IPS-15b (cell line): ENCODE data around the gene GPC3.

Experiments
- H3K27me3 ChIP-seq: one replicate; pipeline ENCODE4 v1.6.1; 2013; ENCODE audit warnings: low read length; ENCODE audit not compliant: control insufficient read depth, insufficient read depth
- H3K36me3 ChIP-seq: one replicate; pipeline ENCODE4 v1.6.1; 2013; ENCODE audit warnings: low read length; ENCODE audit not compliant: control insufficient read depth, insufficient read depth
- H3K4me1 ChIP-seq: one replicate; pipeline ENCODE4 v1.6.1; 2013; ENCODE audit warnings: mild to moderate bottlenecking, low read length; ENCODE audit not compliant: control insufficient read depth, insufficient read depth
- H3K4me3 ChIP-seq: one replicate; pipeline ENCODE4 v1.5.1; 2013; ENCODE audit warnings: low read depth, low read length
- H3K9ac ChIP-seq: one replicate; pipeline ENCODE4 v1.6.1; 2013; ENCODE audit warnings: low read depth, mild to moderate bottlenecking, low read length
- H3K9me3 ChIP-seq: one replicate; pipeline ENCODE4 v1.6.1; 2013; ENCODE audit warnings: mild to moderate bottlenecking, low read length; ENCODE audit not compliant: control insufficient read depth, insufficient read depth

Gene GPC3

DNA sequence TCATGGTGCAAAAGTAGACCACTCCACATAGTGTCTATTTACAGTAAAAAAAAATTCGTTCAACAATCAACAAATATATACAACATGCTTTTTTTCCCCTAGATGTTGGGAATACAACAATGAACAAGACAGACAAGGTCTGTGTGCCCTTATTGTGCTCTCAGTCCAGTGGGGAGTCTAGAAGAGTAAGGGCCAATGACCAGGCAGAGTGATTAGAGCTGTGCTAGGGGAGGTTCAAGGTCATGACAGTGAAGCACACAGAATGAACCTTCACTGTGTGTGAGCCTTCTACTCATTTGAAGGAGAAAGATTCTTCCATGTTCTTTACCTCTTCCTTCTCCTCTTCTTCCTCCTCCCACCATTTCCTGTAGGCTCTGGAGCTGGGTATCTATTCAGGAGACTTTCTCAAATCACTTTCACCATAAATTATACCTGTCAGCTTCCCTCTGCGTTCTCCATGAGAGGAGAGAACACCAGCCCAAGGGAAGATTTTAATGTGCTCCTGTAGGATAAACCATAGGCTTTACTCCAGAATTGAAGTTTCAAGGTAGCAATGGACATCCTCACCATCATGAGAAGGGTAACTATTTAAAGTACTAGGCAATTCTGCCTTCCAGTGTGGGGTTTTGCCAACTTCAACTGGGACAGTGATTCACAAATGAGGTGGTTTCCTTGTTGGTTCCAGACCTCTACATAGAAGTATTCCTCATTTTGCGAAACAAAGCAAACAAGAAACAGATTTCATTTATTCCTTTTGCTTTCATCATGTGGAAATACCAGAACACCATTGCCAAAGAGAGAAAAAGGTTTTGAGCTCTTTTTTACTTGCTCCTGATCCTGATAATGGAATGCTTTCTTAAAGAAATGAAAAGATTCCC, 323.2 kb downstream of the GPC3 start:
- no peak overlapping the region for H3K9ac ChIP-seq
- H3K9me3 ChIP-seq = no peaks in the 10 kb centered on the region
- H3K36me3 ChIP-seq = no peaks in the 10 kb centered on the region
- H3K4me1 ChIP-seq = no peaks in the 10 kb centered on the region
- no peaks in the 10 kb centered on the region for H3K27me3 ChIP-seq
- H3K4me3 ChIP-seq = no peak overlapping the region

DNA sequence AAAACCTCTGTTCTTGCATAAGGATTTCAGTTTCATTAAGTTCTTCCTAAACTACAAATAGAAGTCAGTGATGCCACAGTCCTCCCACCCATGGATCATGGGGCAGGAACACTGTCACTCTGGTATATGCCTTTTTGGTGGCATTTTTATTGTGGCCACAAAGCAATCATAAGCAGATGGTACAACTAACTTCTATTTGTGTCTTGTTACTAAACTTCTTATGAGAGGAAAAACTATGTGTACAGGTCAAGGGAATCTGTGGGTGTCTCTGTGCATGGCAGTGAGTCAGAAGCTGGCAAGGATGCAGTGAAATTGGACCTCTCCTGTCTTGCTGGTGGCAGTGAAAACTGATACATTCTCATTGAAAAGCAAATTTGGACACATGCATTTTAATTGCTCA, 325.1 kb downstream of the GPC3 start:
- Histone ChIP-seq H3K9me3 (no peaks in the 10 kb centered on the region), H3K9ac (no peak overlapping the region), H3K4me1 (no peaks in the 10 kb centered on the region), H3K36me3 (no peaks in the 10 kb centered on the region), H3K27me3 (no peaks in the 10 kb centered on the region), H3K4me3 (no peak overlapping the region)

DNA sequence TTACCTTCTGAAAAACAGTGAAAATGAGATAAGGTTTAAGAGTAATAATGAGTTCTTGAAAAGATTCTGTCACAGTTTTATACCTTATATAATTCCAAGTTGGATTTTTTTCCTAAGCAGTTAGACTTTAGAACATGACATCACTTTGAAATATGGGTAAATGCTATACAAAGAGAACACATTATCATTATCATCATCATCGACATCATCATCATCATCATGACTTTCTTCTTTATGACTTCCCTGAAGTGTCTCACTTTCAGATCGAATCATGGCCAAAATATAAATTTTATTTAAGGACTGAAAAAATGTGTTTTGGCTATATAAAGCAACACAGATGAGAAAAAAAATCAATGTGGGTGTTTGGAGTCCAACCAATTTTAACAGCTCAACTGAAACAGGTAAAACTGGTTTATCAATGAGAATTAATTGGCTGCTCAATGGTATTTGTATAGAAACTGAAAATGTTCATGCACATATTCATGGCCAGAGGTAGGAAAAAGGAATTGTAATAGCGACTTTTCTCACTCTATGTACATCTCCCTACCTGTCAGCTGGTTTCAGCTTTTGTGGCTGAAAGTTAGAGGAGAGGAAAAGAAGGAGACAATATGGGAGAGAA, 327.0 kb downstream of the GPC3 start:
- H3K36me3 ChIP-seq = no peaks in the 10 kb centered on the region

DNA sequence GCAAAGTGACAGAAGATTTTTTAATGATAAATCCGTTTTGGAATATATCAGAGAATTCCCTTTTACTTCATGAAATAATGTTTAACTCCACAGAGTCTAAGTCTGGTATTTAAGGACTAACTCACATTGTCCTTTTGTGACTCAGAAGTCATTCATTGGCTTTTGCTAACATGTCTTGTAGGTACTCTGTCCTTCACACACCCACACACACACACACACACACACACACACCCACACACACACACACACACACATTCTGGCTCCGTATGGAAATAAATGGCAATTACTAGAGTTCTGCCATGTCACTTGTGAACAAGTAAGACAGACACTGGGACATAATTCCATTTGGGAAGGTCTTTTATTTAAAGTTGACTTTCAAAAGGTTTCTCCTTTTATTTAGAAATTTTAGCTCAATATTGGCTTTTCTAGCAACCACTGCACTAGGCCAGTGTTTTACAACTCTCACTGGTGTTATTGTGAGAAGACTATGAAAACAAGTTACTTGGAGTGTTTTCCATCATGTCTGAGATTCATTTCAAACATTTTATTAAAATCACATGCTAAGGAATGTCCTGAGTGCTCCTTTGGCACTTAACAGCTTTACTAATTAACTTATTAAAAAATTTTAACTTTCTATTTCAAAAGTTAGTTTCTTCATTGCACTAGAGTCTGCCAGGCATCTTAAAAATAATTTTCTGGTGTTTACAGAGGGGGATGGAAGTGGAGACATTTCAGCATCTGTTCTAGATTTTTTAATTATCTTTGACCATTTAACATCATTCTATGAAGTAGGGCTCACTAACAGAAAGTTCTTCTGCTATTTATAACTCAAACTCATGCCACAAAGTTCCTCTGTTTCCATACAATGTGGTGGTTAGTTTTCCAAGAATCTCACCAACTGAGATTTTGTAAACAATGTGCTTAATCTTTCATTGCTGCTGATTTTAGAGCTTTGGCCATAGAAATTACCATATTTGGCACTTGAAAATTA, 329.8 kb downstream of the GPC3 start:
- no peak overlapping the region for H3K9ac ChIP-seq
- no peaks in the 10 kb centered on the region for H3K4me1 ChIP-seq
- no peaks in the 10 kb centered on the region for H3K27me3 ChIP-seq
- H3K4me3 ChIP-seq = no peak overlapping the region
- H3K36me3 ChIP-seq = no peaks in the 10 kb centered on the region
- no peaks in the 10 kb centered on the region for H3K9me3 ChIP-seq

More for the DNA sequence above, 327.0 kb downstream of the GPC3 start:
- Histone ChIP-seq H3K9me3 (no peaks in the 10 kb centered on the region), H3K4me1 (no peaks in the 10 kb centered on the region), H3K9ac (no peak overlapping the region), H3K27me3 (no peaks in the 10 kb centered on the region), H3K4me3 (no peak overlapping the region)

DNA sequence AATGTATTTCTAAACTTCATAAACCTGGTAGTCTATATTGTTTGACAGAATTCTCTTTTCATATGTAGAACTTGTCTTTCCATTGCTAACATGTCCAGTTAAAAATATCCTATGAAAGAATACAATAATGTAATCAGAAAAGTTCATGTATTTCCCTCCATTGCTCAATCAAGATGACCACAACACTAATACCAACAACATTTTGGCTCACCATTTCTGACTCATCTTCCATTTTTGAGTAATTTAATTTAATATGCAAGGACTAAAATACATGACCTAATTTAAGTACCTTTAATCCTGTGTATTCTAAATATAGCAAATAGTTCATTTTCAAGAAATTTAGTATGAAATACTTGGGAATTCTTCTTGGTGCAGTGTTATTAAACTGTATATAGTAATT, 330.6 kb downstream of the GPC3 start:
- no peaks in the 10 kb centered on the region for H3K9me3 ChIP-seq
- H3K4me1 ChIP-seq = no peaks in the 10 kb centered on the region
- H3K4me3 ChIP-seq = no peak overlapping the region
- H3K9ac ChIP-seq = no peak overlapping the region
- no peaks in the 10 kb centered on the region for H3K36me3 ChIP-seq
- no peaks in the 10 kb centered on the region for H3K27me3 ChIP-seq

DNA sequence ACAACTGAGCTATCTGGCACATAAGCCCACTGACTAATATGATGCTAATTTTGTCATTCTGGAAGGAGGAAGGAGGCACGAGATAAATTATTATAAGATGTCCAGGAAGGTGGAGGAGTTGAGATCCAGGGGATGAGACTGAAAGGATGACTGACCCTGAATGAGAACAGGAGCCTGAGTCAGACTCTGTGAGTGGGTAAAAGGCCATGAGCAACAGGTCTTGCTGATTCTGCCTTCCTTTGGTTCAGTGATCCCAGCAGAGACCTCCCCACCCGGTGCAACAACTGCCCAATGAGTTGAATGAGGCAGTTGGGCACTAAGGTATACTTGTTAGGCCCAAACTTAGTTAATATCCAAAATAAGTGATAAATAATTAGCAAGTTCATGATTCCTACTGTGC, 332.0 kb downstream of the GPC3 start:
- Histone ChIP-seq H3K27me3 (no peaks in the 10 kb centered on the region), H3K9me3 (no peaks in the 10 kb centered on the region), H3K4me3 (no peak overlapping the region), H3K4me1 (peaks cover 5% of the 10 kb centered on the region), H3K36me3 (no peaks in the 10 kb centered on the region), H3K9ac (no peak overlapping the region)

DNA sequence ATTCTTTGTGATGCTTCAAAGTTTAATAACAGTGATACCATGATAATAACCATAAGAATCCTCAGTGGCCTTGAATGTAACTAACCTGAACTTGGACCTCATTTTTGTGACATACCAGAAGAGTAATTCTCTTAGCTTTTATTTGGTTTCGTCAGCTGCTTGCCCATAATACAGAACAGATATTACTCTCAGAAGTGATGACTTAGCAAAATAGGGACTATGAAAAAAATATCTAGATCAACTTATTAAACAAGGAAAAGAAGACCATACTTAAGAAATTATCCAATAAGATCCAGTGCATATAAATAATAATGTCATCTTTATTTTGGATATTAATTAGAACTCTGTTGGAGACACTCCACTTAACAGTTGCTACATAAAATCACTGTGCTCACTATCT, 333.2 kb downstream of the GPC3 start:
- Histone ChIP-seq H3K4me1 (peaks cover 5% of the 10 kb centered on the region), H3K9me3 (no peaks in the 10 kb centered on the region), H3K9ac (no peak overlapping the region), H3K4me3 (no peak overlapping the region), H3K36me3 (no peaks in the 10 kb centered on the region), H3K27me3 (no peaks in the 10 kb centered on the region)

DNA sequence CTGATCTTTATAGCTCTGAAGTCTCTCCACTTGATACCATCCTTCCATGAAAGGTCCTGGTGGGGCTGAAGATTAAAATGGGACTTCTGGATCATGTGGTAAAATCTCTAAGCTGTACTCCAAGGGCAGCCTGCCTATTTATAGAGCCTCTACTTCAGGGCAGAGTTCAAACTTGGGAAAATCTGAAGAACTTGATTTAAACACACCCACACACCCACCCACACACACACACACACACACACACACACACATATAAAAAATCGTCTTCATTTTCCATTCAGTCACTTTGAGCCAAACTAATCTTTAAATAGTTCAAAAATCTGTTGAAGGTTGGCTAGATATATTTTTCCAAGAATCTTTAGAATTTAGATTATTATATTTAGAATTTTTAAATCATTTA, 335.2 kb downstream of the GPC3 start:
- H3K27me3 ChIP-seq = no peaks in the 10 kb centered on the region
- no peaks in the 10 kb centered on the region for H3K36me3 ChIP-seq
- no peak overlapping the region for H3K9ac ChIP-seq
- H3K4me1 ChIP-seq = peaks cover 5% of the 10 kb centered on the region
- no peak overlapping the region for H3K4me3 ChIP-seq
- no peaks in the 10 kb centered on the region for H3K9me3 ChIP-seq

DNA sequence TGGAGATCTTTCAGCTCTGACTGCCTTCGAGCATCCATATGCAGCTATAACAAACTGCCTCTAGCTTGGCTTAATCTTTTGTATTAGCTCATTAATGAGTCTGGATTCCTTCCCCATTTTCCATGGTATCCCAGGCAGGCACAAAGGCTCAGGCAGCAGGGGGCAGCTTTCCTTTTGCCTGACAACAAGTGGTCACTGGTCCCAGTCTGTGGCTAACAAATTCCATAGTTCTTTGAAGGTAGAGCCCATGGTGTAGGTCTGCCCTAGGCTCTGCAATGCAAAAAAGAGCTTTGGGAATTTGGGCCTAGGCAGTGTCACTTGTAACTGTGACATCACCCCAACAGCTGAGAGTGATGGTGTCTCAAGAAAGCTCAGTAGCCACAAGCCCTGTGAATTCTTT, 335.7 kb downstream of the GPC3 start:
- Histone ChIP-seq H3K27me3 (no peaks in the 10 kb centered on the region), H3K36me3 (no peaks in the 10 kb centered on the region), H3K9ac (no peak overlapping the region), H3K4me3 (no peak overlapping the region), H3K9me3 (no peaks in the 10 kb centered on the region), H3K4me1 (peaks cover 5% of the 10 kb centered on the region)

DNA sequence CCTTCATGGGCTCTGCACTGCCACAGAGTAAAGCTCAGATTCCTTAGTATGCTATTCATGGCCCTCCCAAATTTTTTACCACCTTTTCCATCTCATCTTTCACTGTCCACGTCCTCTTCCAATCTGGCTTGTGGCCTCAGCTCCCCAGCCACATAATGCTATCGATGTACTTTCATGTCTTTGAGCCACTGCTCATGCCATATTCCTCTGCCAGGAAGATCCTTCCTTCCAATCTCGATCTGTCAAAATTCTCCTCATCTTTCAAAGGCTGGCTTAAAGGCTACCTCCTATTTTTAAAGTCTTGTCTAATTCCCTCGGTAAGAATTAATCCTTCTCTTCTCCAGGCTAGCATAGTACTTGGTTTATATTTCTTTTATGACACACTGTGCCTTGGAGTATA, 336.8 kb downstream of the GPC3 start:
- Histone ChIP-seq H3K27me3 (no peaks in the 10 kb centered on the region), H3K9ac (no peak overlapping the region), H3K4me1 (peaks cover 5% of the 10 kb centered on the region), H3K9me3 (no peaks in the 10 kb centered on the region), H3K36me3 (no peaks in the 10 kb centered on the region), H3K4me3 (no peak overlapping the region)

DNA sequence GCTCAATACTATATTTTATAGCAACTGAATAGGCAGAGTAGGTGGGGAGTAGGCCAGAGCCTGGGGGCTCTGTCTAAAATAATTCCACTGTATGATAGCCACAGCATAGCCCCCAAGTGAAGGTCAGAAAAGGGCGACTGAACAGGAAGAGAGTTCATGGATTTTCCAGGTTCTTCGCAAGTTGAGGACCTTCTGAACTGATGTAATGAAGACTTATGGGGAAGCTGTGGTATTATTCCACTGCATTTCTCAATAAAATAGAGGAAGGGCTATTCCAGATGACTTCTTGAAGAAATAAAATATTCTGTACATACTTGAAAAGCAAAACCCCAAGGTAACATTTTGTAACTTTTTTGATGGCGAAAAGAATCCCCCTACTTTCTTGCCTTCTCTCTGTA, 338.7 kb downstream of the GPC3 start:
- no peak overlapping the region for H3K4me3 ChIP-seq
- peaks cover 7% of the 10 kb centered on the region for H3K4me1 ChIP-seq
- H3K9me3 ChIP-seq = no peaks in the 10 kb centered on the region
- no peak overlapping the region for H3K9ac ChIP-seq
- no peaks in the 10 kb centered on the region for H3K36me3 ChIP-seq
- H3K27me3 ChIP-seq = no peaks in the 10 kb centered on the region
